ENCODE data around the gene SYNPO2. TPM values are rescaled to one million over a fixed set of nuclear protein-coding genes. Genes with fewer than 3 reads are reported as not detected.

SYNPO2 gene
- total RNA-seq, 4 donors from 2014 or later = 998 to 4,186 (median 1,764) TPM

DNA sequence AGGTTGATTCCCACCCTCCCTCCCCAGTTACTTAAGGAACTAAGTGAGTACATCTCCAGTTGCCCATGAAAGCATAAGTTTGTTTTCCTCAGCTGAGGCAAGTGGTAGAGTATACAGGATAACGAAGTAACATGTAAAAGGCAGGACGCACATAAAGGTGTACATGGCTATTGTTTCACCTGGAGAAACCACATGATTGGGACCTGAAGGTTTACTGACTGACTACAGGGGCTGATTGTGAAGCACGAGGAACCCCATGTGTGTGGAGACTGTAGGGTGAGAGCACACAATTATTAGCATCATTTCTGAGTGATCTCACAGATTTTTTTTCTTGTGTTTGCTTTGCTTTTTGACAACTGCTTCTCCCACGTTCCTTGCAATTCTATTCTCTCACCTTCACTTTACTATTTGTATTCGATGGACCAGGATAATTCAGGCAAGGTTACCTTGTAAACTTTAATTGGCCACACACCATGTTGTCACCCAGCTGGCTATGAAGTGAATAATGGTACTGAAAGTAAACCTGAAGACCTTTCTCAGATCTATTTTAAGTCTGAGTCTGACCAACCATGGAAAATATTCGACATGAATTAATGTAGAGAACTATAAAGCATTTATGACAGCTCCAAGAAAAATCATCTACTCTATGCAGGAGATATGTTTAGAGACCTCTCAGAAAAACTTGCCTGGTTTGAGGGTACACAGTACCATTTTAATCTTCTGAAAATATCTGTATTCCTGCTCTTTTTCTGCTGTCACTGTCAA lies 144.4 kb downstream of the SYNPO2 start:
- no peak for ATAC-seq
- H3K27ac ChIP-seq = peak overlapping the region; percentile 94 to 98 (median 96)
- no peaks in the 10 kb centered on the region for H3K9me3 ChIP-seq
- no peak for DNase-seq
- in situ Hi-C loops (cut with MboI; ENCODE audit: low sequenced_read_pairs in 4 of 4) (loop anchor here in 1 of 4 donors (25.0 kb wide), 1 partner anchor 179 kb away; the partner anchor contains the start of gene USP53), intact Hi-C loops (cut with DNase I; ENCODE audit: low total_unique reads) (loop anchor here (5.0 kb wide), 1 partner anchor 136 kb away; no protein-coding TSS in a partner anchor)
- TF ChIP-seq, protein P1, sequence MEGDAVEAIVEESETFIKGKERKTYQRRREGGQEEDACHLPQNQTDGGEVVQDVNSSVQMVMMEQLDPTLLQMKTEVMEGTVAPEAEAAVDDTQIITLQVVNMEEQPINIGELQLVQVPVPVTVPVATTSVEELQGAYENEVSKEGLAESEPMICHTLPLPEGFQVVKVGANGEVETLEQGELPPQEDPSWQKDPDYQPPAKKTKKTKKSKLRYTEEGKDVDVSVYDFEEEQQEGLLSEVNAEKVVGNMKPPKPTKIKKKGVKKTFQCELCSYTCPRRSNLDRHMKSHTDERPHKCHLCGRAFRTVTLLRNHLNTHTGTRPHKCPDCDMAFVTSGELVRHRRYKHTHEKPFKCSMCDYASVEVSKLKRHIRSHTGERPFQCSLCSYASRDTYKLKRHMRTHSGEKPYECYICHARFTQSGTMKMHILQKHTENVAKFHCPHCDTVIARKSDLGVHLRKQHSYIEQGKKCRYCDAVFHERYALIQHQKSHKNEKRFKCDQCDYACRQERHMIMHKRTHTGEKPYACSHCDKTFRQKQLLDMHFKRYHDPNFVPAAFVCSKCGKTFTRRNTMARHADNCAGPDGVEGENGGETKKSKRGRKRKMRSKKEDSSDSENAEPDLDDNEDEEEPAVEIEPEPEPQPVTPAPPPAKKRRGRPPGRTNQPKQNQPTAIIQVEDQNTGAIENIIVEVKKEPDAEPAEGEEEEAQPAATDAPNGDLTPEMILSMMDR (IDR thresholded peaks at IDR 0.05 in 4 of 5, conservative IDR thresholded peaks at IDR 0.05 in 1 of 5) = no peak
- TF ChIP-seq POLR2A (IDR thresholded peaks at IDR 0.05) = peak in 1 of 2 donors; percentile 28
- H3K27me3 ChIP-seq = no peaks in the 10 kb centered on the region
- H3K36me3 ChIP-seq = peaks cover 0 to 55% of the 10 kb centered on the region in 2 donors
- H3K4me1 ChIP-seq = peaks cover 43% of the 10 kb centered on the region in 2 donors
- peak overlapping the region in 3 of 4 donors; percentile 13 to 74 (median 73) for H3K4me3 ChIP-seq

- intact Hi-C loops (cut with DNase I; ENCODE audit: low total_unique reads) = loop anchor here (5.0 kb wide), 1 partner anchor 137 kb away; no protein-coding TSS in a partner anchor
- TF ChIP-seq, protein P1 (IDR thresholded peaks at IDR 0.05 in 4 of 5, conservative IDR thresholded peaks at IDR 0.05 in 1 of 5) = no peak
- TF ChIP-seq POLR2A (IDR thresholded peaks at IDR 0.05) = peak in 1 of 2 donors; percentile 25
- peak overlapping the region in 2 of 4 donors; percentile 73 to 74 for H3K4me3 ChIP-seq
- H3K27ac ChIP-seq = peak overlapping the region; percentile 94 to 98 (median 96)
- ATAC-seq = no peak
- in situ Hi-C loops (cut with MboI; ENCODE audit: low sequenced_read_pairs in 4 of 4) = loop anchor here in 1 of 4 donors (25.0 kb wide), 1 partner anchor 178 kb away; the partner anchor contains the start of gene USP53
- H3K4me1 ChIP-seq = peaks cover 55 to 56% of the 10 kb centered on the region in 2 donors
- peaks cover 0 to 41% of the 10 kb centered on the region in 2 donors for H3K36me3 ChIP-seq
- H3K9me3 ChIP-seq = no peaks in the 10 kb centered on the region
- H3K27me3 ChIP-seq = no peaks in the 10 kb centered on the region
- DNase-seq = no peak
These were observed 145.8 kb downstream of the SYNPO2 start for GRCh38 chr4:119034276-119035008.

DNA sequence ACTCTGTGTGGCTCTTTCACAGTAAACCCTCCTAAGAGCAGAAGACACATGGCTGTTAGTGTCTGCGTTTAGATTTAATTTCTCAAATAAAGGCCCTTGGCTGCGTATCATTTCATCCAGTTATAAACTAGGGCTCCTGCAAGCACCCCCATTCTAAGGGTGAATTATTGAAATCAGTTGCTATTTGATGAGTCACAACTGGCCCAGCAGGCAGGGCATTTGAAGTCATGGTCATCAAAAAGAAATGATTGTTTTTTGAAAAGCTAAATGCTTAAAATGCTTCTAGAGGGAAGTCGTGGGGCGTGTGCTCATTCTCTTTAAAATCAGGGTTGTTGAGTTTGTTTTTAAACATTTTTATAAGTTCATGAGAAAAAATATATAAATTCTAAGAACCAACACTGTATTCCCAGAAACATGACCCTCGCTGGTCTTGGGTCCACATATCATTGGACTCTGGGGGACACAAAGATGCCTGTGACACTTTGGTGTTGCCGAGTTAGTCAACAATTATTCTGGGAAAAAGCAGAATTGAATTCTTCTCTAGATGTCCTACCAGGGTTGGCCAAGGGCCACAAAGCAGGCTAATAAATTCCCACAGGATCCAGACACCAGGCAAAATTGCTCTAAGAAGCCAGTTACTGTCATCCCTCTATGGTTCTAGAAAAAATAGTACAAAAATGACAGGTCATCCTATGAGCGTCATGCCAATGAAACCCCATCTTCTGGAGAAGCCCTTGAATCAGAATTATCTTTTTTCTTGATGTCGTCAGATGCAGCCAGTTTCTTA lies 147.5 kb downstream of the SYNPO2 start:
- DNase-seq = peak in 1 of 2 donors; percentile 52
- Histone ChIP-seq H3K36me3 (peaks cover 0 to 24% of the 10 kb centered on the region in 2 donors), H3K27ac (peak overlapping the region; percentile 94 to 98 (median 96)), H3K4me1 (peaks cover 72 to 73% of the 10 kb centered on the region in 2 donors), H3K27me3 (no peaks in the 10 kb centered on the region), H3K9me3 (no peaks in the 10 kb centered on the region), H3K4me3 (no peak overlapping the region)
- TF ChIP-seq, protein P1 (IDR thresholded peaks at IDR 0.05 in 4 of 5, conservative IDR thresholded peaks at IDR 0.05 in 1 of 5) = no peak
- TF ChIP-seq POLR2A (IDR thresholded peaks at IDR 0.05) = peak; percentile 8 to 18
- ATAC-seq = peak in 1 of 2 donors; percentile 3
- intact Hi-C loops (cut with DNase I; ENCODE audit: low total_unique reads) (no loop called here), in situ Hi-C loops (cut with MboI; ENCODE audit: low sequenced_read_pairs in 4 of 4) (loop anchor here in 1 of 4 donors (25.0 kb wide), 1 partner anchor 176 kb away; the partner anchor contains the start of gene USP53)

- Histone ChIP-seq H3K9me3 (no peaks in the 10 kb centered on the region), H3K4me1 (peaks cover 74 to 75% of the 10 kb centered on the region in 2 donors), H3K27ac (peak overlapping the region; percentile 94 to 98 (median 96)), H3K36me3 (peaks cover 0 to 9% of the 10 kb centered on the region in 2 donors), H3K27me3 (no peaks in the 10 kb centered on the region), H3K4me3 (no peak overlapping the region)
- DNase-seq (no peak), ATAC-seq (no peak)
- TF ChIP-seq, protein P1 (IDR thresholded peaks at IDR 0.05 in 4 of 5, conservative IDR thresholded peaks at IDR 0.05 in 1 of 5) = no peak
- no peak for TF ChIP-seq POLR2A (IDR thresholded peaks at IDR 0.05)
- intact Hi-C loops (cut with DNase I; ENCODE audit: low total_unique reads) = no loop called here
- in situ Hi-C loops (cut with MboI; ENCODE audit: low sequenced_read_pairs in 4 of 4) = loop anchor here in 1 of 4 donors (25.0 kb wide), 1 partner anchor 175 kb away; the partner anchor contains the start of gene USP53
These were observed 149.1 kb downstream of the SYNPO2 start for GRCh38 chr4:119037709-119038108.

All from gastrocnemius medialis (tissue), 4 donors.